ENCODE measurements around the gene NTRK3.

NTRK3 gene

GRCh38 chr15:88267720-88268119, 11.2 kb upstream of the NTRK3 start:
- no peak overlapping the region for H3K9ac ChIP-seq (ENCODE audit: low read depth, low read length)
- TF ChIP-seq CTCF (IDR thresholded peaks at IDR 0.05; ENCODE audit: borderline replicate concordance, extremely low read depth, low read length, poor library complexity, severe bottlenecking) (no peak), EZH2 (IDR thresholded peaks at IDR 0.05; ENCODE audit: borderline replicate concordance, low read depth, low read length, severe bottlenecking) (no peak)
- no peaks in the 10 kb centered on the region for H4K20me1 ChIP-seq (ENCODE audit: insufficient read depth, low read length)
- H3K4me1 ChIP-seq (ENCODE audit: insufficient read depth, low read length) = no peaks in the 10 kb centered on the region
- ATAC-seq (ENCODE audit: insufficient read depth, low read depth) (no peak), DNase-seq (no peak)
- H2AFZ ChIP-seq (ENCODE audit: low read depth, low read length) = no peak overlapping the region
- H3K27ac ChIP-seq (ENCODE audit: low read length) = no peak overlapping the region
- H3K36me3 ChIP-seq (ENCODE audit: insufficient read depth, low read length) = no peaks in the 10 kb centered on the region
- H3K9me3 ChIP-seq (ENCODE audit: insufficient read depth, low read length, severe bottlenecking) = no peaks in the 10 kb centered on the region
- no peak overlapping the region for H3K4me2 ChIP-seq (ENCODE audit: insufficient read depth, low read length)
- H3K27me3 ChIP-seq (ENCODE audit: insufficient read depth, low read length, poor library complexity) = no peaks in the 10 kb centered on the region
- H3K4me3 ChIP-seq (ENCODE audit: low read depth in 1 of 2, low read length in 2 of 2) = no peak overlapping the region
- no peaks in the 10 kb centered on the region for H3K79me2 ChIP-seq (ENCODE audit: insufficient read depth, low read length)

- ATAC-seq (ENCODE audit: insufficient read depth, low read depth) = no peak
- no peak overlapping the region for H3K4me2 ChIP-seq (ENCODE audit: insufficient read depth, low read length)
- no peaks in the 10 kb centered on the region for H3K27me3 ChIP-seq (ENCODE audit: insufficient read depth, low read length, poor library complexity)
- no peak overlapping the region for H3K4me3 ChIP-seq (ENCODE audit: low read depth in 1 of 2, low read length in 2 of 2)
- no peaks in the 10 kb centered on the region for H3K79me2 ChIP-seq (ENCODE audit: insufficient read depth, low read length)
- H3K36me3 ChIP-seq (ENCODE audit: insufficient read depth, low read length) = no peaks in the 10 kb centered on the region
- no peak overlapping the region for H2AFZ ChIP-seq (ENCODE audit: low read depth, low read length)
- no peak for DNase-seq
- no peaks in the 10 kb centered on the region for H3K4me1 ChIP-seq (ENCODE audit: insufficient read depth, low read length)
- TF ChIP-seq EZH2 (IDR thresholded peaks at IDR 0.05; ENCODE audit: borderline replicate concordance, low read depth, low read length, severe bottlenecking) (no peak), CTCF (IDR thresholded peaks at IDR 0.05; ENCODE audit: borderline replicate concordance, extremely low read depth, low read length, poor library complexity, severe bottlenecking) (no peak)
- H3K9me3 ChIP-seq (ENCODE audit: insufficient read depth, low read length, severe bottlenecking) = no peaks in the 10 kb centered on the region
- H3K9ac ChIP-seq (ENCODE audit: low read depth, low read length) = no peak overlapping the region
- H4K20me1 ChIP-seq (ENCODE audit: insufficient read depth, low read length) = no peaks in the 10 kb centered on the region
- no peak overlapping the region for H3K27ac ChIP-seq (ENCODE audit: low read length)
Measured at GRCh38 chr15:88266170-88266569, 9.6 kb upstream of the NTRK3 start.

GRCh38 chr15:88264622-88265021, 8.1 kb upstream of the NTRK3 start:
- no peak for ATAC-seq (ENCODE audit: insufficient read depth, low read depth)
- Histone ChIP-seq H3K36me3 (ENCODE audit: insufficient read depth, low read length) (no peaks in the 10 kb centered on the region), H3K4me1 (ENCODE audit: insufficient read depth, low read length) (no peaks in the 10 kb centered on the region), H3K4me3 (ENCODE audit: low read depth in 1 of 2, low read length in 2 of 2) (no peak overlapping the region), H2AFZ (ENCODE audit: low read depth, low read length) (no peak overlapping the region), H3K4me2 (ENCODE audit: insufficient read depth, low read length) (no peak overlapping the region), H3K27ac (ENCODE audit: low read length) (no peak overlapping the region), H3K9me3 (ENCODE audit: insufficient read depth, low read length, severe bottlenecking) (no peaks in the 10 kb centered on the region), H4K20me1 (ENCODE audit: insufficient read depth, low read length) (no peaks in the 10 kb centered on the region), H3K9ac (ENCODE audit: low read depth, low read length) (no peak overlapping the region), H3K79me2 (ENCODE audit: insufficient read depth, low read length) (no peaks in the 10 kb centered on the region), H3K27me3 (ENCODE audit: insufficient read depth, low read length, poor library complexity) (no peaks in the 10 kb centered on the region)
- DNase-seq = no peak
- no peak for TF ChIP-seq EZH2 (IDR thresholded peaks at IDR 0.05; ENCODE audit: borderline replicate concordance, low read depth, low read length, severe bottlenecking)
- TF ChIP-seq CTCF (IDR thresholded peaks at IDR 0.05; ENCODE audit: borderline replicate concordance, extremely low read depth, low read length, poor library complexity, severe bottlenecking) = no peak

- DNase-seq (no peak), ATAC-seq (ENCODE audit: insufficient read depth, low read depth) (no peak)
- H2AFZ ChIP-seq (ENCODE audit: low read depth, low read length) = no peak overlapping the region
- H3K4me2 ChIP-seq (ENCODE audit: insufficient read depth, low read length) = no peak overlapping the region
- no peaks in the 10 kb centered on the region for H3K36me3 ChIP-seq (ENCODE audit: insufficient read depth, low read length)
- H3K9ac ChIP-seq (ENCODE audit: low read depth, low read length) = no peak overlapping the region
- H3K79me2 ChIP-seq (ENCODE audit: insufficient read depth, low read length) = no peaks in the 10 kb centered on the region
- H4K20me1 ChIP-seq (ENCODE audit: insufficient read depth, low read length) = no peaks in the 10 kb centered on the region
- H3K4me1 ChIP-seq (ENCODE audit: insufficient read depth, low read length) = no peaks in the 10 kb centered on the region
- TF ChIP-seq CTCF (IDR thresholded peaks at IDR 0.05; ENCODE audit: borderline replicate concordance, extremely low read depth, low read length, poor library complexity, severe bottlenecking) = no peak
- TF ChIP-seq EZH2 (IDR thresholded peaks at IDR 0.05; ENCODE audit: borderline replicate concordance, low read depth, low read length, severe bottlenecking) = no peak
- no peaks in the 10 kb centered on the region for H3K9me3 ChIP-seq (ENCODE audit: insufficient read depth, low read length, severe bottlenecking)
- H3K4me3 ChIP-seq (ENCODE audit: low read depth in 1 of 2, low read length in 2 of 2) = no peak overlapping the region
- H3K27me3 ChIP-seq (ENCODE audit: insufficient read depth, low read length, poor library complexity) = no peaks in the 10 kb centered on the region
- no peak overlapping the region for H3K27ac ChIP-seq (ENCODE audit: low read length)
Measured at GRCh38 chr15:88262064-88262463, 5.5 kb upstream of the NTRK3 start.
